HG03097 (cell line): ENCODE data around the gene FRMD4A.
"Not testable (repeated sequence)": the region's sequence is repeated elsewhere in the genome, so short reads cannot be mapped to it uniquely, and the experiment has no call there.

Experiments
- ATAC-seq: cut with Tn5 transposase; IDR thresholded peaks from one replicate; pipeline ENCODE4 v1.9.1; 2021; ENCODE audit not compliant: unreplicated experiment, low FRiP score

The FRMD4A gene

DNA sequence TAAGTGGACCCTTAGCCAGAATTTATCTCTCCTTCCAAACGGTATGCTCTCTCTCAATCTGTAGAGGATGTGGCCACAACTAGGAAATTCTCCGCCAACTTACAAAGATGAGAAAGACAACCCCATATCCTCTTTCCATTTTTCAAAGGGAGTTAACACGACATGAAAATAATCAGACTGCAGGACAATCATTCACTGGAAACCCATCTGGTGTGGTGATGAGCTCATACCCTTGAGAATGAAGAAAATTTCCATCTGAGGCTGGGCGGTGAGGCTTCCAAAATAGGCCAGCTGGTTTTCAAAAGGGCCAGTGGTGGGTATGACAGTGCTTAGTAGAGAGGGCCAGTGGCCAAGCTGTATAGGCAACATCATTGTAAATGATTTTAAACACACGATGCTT lies 369.6 kb downstream of the FRMD4A start:
- no peak for ATAC-seq

DNA sequence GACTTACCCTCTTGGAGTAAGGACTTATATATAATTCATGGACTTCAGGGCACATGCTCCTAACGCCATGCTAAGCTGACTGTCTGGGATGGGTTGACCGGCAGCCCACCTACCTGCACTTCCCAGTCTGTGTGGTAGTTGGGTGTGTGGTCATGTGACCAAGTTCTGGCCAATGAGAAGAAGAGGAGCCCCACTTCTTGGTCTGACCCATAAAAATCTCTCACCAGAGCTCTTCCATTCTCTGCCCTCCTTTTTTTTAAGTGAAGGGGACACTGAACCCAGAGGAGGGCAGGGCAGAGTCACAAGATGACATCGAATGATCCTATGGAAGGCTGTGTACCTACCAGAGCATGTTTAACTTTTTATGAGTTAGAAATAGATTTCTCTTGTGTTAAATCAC lies 370.1 kb downstream of the FRMD4A start:
- ATAC-seq: no peak

DNA sequence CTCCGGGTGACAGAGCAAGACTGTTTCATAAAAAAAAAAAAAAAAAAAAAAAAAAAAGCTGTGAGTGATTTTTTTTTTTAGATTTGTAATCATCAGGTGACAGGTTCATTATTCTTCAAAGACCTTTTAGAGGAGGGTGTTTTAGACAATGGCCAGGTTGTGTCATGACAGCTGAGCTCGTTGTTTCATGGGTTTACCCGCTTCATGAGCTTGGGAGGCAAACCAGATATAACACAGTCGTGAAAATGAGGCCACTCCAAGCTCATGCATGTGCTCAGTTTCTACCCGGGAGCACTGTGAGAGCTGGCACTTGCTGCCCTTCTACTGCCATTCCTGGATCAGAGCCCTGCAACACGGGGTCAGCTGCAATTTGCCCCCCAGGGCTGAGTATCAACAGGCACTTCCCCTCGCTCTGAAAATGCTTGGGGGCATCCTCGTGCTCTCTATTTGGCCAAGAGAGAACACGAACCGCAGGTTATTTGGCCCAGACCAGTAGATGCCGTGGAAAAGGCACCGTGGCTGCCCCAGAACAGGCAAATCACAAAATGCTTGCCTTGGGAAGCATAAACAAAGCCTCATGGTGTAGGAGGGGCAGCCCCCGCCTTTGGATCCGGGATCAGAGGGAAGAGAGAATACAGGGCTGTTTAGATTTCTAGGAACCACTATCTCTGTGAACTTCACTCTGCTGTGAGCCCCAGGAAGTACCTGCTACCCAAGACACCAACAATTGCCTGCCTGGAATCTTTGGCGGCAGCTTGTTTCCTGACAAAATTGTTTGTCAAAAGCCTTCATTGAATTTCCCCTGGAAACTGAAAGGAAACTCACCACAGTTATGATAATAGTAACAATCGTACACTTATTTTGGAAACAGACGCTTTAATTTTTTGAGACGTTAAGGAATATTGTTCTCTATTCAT lies 371.0 kb downstream of the FRMD4A start:
- no peak for ATAC-seq

DNA sequence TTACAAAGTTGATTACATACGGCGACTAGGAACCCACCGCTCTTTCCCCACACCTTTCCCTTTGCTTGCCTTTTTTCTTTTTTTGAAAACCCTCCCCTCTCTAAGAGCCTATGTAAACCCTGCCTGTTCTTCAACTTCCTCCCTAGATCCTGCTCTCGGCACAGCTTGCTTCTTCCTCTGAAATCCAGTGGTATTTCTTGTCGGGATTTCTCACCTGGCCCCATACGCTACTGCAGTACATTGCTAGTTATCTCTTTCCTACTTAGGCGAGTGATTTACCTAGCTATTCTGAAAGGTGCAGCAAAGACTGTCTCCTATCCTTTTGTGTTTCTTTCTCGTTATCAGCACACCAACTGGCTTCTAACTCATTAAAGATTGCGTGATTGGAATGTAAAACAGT lies 372.9 kb downstream of the FRMD4A start:
- ATAC-seq: no peak

DNA sequence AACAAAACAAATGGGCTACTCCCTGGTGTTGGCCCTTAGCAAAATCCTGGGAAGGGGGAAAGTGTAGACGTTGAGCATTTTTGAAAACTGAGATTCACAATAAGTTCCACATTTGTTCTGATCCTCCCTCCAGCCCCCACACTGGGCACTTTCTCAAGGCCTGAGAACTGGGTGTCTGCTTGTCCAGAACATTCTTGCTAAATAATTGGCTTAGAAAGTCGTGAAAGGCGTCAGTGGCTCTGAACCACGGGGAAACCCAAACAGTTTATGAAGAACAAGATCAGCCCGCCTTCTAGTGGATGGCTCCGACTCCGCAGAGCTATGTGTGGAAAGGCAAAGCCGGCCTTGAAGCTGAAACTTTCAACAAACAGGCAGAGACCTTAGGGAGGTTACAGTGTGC lies 373.9 kb downstream of the FRMD4A start:
- no peak for ATAC-seq

DNA sequence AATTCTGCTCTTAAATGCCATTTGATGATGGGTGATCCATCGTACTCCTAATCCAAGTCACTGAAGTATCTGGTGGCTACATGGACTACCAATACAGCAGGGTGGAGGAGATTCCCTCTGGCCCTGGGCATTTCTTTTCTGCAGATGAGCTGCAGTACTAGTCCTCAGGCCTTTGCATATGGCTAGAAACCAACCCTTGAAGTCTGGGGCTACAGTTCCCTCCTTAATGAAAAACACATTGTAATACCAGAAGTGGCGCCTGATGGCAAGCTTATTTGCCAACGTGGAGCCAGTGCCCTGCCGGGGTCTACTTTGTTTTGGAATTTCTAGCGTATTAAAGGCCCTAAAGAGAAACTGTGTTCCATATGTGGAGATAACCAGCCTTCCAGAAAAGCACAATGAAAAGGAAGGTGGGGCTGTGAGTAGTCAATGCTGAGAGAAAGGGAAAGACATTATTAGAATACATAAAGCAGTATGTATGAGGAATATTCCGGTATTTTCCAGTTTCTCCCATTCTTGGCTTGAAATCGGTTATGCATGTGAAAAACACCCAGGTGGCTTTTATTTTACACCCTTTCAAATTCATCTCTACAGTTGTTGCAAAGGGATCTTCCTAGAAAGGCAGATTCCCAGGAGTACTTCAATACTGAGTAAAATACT lies 375.2 kb downstream of the FRMD4A start:
- ATAC-seq: no peak

DNA sequence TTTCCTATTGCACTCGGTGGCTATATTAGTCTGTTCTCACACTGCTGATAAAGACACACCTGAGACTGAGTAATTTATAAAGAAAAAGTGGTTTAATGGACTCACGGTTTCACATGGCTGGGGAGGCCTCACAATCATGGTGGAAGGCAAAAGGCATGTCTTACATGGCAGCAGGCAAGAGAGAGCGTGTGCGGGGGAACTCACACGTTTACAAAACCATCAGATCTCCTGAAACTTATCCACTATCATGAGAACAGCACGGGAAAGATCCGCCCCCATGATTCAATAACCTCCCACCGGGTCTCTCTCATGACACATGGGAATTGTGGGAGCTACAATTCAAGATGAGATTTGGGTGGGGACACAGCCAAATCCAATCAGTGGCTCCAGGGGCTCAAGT lies 376.5 kb downstream of the FRMD4A start:
- not testable (repeated sequence) for ATAC-seq

DNA sequence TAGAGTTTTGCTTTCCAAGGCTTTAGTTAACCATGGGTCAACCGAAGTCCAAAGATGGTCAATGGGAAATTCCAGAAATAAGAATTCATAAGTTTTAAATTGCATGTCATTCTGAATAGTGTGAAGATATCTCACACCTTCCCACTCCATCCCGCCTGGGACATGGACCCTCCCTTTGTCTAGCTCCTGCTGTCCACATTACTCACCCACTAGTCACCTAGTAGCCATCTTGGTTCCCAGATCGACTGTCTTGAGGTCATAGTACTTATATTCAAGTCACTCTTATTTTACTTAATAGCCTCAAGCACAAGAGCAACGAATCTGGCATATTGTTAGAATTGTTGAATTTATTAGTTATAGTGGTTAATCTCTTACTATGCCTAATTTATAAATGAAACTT lies 377.4 kb downstream of the FRMD4A start:
- no peak for ATAC-seq

DNA sequence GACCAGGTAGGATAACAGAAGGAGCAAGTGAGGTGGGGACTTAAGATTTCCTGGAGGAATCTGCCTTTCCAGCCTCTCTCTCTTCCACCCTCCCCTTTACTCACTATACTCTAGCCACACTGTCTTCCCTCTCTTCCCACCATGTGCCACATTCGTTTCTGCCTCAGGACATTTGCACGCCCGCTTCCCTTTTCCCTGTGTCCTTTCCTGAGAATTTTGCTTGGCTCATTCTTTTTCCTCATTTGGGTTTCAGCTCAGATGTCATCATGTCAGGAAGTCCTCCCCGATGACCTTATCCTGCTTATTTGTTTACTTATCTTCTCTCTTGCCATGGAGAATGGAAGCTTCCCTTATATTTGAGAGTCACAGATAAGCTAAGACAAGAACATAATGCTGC lies 380.2 kb downstream of the FRMD4A start:
- ATAC-seq: no peak

DNA sequence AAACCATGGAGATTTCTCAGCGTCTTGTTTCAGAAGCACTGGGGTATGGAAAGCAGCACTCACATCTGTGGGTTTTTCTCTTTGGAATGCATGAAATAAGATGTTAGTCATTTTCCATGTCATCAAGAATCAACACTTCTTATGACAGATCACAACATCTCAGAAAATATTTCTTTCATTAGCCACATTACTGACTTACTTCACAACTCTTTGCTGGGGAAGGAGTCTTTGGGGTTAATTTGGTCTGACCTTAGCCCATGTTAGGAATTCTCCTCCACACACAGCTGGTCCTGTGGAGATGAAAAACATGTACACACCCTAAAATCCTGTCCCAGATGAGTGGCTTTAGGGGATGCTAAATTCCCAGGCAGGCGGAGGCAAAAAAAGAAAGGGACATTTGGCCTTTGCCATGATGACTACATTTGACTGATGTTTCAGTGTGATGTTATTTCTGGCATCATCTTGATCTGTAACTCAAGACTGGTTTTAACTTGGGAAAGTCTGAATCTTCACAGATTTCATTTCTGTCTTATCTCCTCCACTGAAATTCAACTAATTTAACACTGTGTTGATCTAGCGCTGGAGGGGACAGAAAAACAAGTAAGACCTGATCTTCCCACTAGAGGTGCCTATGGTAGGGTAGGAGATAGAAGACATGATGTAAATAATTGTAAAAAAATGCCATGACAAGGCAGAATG lies 380.7 kb downstream of the FRMD4A start:
- no peak for ATAC-seq

DNA sequence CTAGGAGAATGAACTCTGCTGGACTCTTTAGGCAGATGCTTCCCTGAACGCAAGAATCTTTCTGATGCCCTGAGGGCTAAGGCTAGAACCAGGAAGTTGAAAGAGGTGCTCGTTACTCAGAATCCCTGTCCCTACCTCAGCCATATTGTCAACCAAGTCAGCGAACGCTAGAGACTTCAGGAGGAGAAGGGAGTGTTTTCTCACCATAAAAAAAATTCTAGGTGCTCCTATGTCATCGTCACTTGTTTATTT lies 384.6 kb downstream of the FRMD4A start:
- no peak for ATAC-seq

DNA sequence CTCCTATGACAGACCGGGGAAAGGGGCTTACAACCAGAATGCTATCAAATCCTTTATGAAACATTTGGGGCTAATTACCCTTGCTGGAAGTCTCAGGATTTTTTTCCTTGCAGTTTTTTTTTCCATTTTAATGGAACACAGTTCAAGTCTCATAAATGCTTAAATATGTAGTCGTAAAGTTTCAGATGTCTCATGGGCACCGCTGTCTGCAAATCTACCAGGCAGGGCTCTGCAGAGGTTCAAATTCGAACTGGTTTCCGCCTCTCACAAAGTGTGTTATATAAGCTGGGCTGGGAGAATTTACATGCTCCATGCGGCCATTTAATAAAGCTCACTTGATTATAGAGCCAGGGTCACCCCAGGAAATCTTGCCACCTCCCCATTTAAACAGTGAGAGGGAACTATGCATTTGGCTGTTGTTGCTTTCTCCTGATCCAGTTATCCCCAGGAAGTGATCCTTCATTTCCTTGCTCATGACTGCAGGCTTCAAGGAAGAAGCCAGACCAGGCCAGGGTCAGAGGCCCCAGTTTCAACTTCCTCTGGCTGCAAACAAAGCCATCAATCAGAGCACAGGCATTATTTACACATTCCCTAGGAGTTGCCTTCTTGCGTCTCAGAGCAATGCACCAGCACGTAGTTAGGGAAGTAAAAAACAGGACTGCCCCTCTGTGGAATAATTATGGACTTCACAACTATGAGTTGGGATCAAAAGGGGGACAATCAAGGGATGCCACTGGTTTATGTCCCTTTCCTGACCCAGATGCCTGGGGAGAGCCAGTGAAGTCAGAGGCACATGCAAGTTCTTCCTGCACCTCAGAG lies 385.1 kb downstream of the FRMD4A start:
- ATAC-seq: no peak

DNA sequence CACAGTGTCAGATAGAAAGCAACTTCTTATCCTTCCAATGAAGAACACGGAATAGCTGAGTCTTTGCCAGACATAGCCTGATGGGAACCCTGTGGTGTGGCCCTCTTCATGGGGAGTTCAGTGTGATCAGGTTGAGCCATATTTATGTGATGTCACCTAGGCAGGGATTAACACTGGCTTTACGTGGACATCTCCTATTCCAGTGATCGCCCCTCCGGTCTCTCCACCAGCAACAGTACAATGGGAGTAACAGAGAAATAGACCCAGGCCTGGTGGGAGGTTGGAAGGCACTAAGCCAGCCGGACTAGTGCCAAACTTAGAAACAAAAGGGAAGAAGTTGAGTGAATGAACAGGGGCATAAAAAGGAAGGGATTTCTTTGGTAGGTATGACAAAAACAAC lies 385.9 kb downstream of the FRMD4A start:
- no peak for ATAC-seq

DNA sequence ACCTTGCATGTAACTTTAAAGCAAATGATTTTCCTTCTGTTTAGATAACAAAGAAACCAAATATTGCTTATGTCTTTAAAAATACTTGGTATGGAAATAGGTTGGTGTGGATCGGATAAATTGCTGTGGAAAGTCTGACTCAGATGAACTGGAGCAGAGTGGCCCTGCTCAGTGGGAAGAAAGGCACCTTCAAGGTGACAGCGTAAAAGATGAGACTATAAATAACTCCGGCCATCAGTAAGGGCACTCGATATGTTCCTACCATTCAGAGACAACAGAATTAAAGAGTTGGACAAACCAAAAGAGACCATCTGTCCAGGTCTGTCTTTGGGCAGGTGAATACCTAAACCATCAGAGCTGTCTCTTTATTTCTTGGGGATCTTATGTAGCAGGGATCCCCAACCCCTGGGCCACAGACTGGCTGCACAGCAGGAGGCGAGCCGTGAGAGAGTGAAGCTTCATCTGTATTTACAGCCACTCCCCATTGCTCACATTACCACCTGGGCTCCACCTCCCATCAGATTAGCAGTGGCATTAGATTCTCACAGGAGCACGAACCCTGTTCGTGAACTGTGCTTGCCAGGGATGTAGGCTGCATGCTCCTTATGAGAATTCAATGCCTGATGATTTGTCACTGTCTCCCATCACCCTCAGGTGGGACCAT lies 386.9 kb downstream of the FRMD4A start:
- ATAC-seq: no peak

DNA sequence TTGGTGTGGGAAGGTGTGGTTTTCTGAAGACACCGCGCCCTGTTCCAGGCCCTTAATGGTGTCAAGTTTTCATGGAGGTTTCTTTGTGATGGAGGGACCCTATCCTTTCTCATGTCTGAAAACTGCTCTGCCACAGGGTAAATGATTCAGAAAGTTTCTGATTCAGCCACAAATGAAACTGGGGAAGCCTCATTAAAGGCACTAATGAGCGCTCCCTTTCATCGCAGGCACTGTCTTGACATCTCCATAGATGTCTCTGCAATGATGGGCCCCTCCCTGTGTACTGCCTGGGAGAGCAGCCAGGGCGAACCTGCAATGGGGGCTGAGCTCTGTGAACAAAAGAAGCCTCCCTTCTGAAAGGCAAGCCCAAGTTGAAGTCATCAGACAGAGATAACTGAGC lies 388.7 kb downstream of the FRMD4A start:
- no peak for ATAC-seq

DNA sequence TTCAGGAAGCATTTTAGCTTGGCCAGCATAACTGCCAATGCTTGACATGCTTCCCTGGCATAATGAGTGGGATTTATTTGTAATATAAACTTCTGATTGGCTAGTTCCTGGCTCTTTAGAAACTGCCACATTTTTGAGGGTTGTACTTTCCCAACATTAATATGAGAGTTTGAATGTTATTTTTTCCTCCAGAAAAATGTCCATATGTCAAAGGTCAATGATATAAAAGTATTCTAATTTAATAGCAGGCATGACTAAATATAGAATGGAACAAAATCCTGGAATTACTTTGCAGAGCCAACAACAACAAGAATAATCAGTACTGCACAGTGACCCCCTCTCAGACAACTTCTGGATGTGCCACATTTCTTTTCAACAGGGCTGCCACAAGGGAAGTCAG lies 391.3 kb downstream of the FRMD4A start:
- ATAC-seq: no peak

DNA sequence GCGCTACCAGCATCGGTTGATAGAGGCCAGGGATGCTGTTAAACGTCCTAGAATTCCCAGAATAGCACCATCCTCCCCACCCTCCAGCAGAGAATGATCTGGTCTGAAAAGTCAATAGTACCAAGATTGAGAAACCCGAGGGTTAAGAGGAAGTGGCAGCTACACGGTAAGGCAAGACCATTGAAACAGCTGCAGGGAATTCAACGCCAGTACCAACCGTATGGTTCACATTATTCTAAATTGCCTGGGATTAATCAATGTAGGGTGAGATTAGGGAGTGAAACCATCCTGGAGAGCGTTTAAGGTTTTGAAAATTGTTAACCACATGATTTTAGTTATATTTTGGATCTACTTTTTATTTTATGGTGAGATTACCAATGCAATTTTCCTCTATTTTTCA lies 391.8 kb downstream of the FRMD4A start:
- ATAC-seq: no peak

DNA sequence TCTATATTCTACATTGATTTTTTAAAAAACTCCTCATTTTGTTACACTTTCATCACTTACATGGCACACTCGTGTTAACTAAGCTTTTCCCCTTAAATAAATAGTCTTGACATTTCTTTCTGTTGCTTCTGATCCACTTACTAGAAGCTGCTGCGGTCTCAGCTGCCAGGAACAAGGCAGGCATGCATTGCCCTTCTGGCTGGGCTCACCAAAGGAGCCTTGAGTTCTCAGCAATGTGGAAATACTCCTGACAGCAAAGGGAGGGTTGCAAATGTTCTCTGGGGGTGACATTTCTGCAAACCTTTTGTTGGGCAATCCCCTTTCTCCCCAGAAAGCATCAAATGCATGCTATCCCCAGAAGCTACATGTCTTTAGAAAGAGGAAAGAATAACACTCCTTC lies 393.9 kb downstream of the FRMD4A start:
- no peak for ATAC-seq

DNA sequence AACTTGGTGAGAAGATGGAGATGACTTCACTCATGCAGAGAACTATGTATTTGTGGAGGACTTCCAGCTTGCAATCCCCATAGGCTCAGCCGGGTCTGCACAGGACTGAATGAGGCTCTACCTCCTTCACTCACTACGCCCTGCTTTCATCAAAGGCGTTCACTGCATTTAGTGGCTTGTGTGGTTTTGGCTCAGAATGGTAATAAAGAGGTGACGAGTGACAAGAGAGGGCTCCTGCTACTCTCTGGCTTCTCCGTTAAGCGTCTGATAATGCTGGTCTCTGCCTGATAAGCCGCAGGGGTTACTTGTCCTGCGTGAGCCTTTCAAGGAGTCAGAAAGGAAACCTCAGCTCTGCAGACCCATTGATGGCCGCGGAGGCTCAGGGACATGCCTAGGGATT lies 400.6 kb downstream of the FRMD4A start:
- ATAC-seq: no peak

DNA sequence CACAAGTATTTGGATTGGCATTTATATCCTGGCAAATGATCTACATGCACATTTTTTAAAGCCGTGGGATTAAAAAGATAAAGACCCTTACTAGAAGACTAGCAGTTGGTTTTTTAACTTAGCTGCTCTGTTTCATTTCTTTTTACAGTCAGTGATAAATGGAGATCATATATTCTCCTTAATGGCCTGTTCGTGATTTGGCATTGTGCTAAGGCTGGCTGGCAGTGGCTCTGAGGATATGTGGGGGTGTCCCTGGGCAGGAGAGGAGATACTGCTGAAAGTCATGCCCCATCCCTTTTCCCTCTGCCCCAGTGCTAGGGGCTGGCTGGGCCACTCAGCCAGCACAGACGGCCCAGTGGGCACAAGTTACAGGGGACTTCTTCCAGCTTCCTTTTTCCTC lies 402.3 kb downstream of the FRMD4A start:
- no peak for ATAC-seq
